Esophagus muscularis mucosa (tissue), 4 donors: ENCODE measurements around the gene SLX4. TPM values are rescaled to one million over a fixed set of nuclear protein-coding genes. Genes with fewer than 3 reads are reported as not detected.
"Not testable (repeated sequence)": the region's sequence is repeated elsewhere in the genome, so short reads cannot be mapped to it uniquely, and the experiment has no call there.

ENCODE experiments used
- DNase-seq: peaks from one replicate; pipeline ENCODE4 v3.0.0-alpha.2; 2017; ENCODE audit errors: extremely low spot score
- H3K27ac ChIP-seq, 4 donors: fragments of 200-600 bp; sonication (generic); replicated peaks in 1 of 4; 1 replicate in 3 of 4; 2 replicates in 1 of 4; pipeline ENCODE4 v1.5.1; 2016 to 2019; ENCODE audit warnings: mild to moderate bottlenecking in 1 of 4
- H3K27me3 ChIP-seq, 4 donors: fragments of 200-600 bp; sonication (generic); one replicate each; pipeline versions ENCODE4 v1.5.1 to v1.6.0; 2016 to 2019
- H3K36me3 ChIP-seq, 4 donors: fragments of 200-600 bp; sonication (generic); one replicate each; pipeline ENCODE4 v1.5.1; 2016 to 2019
- H3K4me1 ChIP-seq, 4 donors: fragments of 200-600 bp; sonication (generic); one replicate each; pipeline ENCODE4 v1.5.1; 2016 to 2019
- H3K4me3 ChIP-seq, 4 donors: fragments of 200-600 bp; sonication (generic); 1 replicate in 2 of 4; 2 replicates in 2 of 4; pipeline ENCODE4 v1.5.1; 2016 to 2019; ENCODE audit warnings: mild to moderate bottlenecking in 4 of 4, moderate library complexity in 1 of 4
- H3K9me3 ChIP-seq, 4 donors: fragments of 200-600 bp; sonication (generic); 1 replicate in 3 of 4; 2 replicates in 1 of 4; pipeline ENCODE4 v1.5.1; 2016 to 2019
- CTCF ChIP-seq, 3 experiments: fragments of 200-600 bp in 2 of 3; fragments of 450-650 bp in 1 of 3; sonication (generic) in 2 of 3; IDR thresholded peaks; one replicate each; pipeline ENCODE4 v1.5.1; 2017 to 2019; ENCODE audit warnings: antibody characterized with exemption in 3 of 3, mild to moderate bottlenecking in 2 of 3, moderate library complexity in 1 of 3
- EP300 ChIP-seq: sonication (generic); formaldehyde crosslinking; IDR thresholded peaks from one replicate; pipeline ENCODE4 v1.6.1; 2017; ENCODE audit warnings: antibody characterized with exemption
- POLR2A ChIP-seq: fragments of 450-650 bp; IDR thresholded peaks from one replicate; pipeline ENCODE4 v1.6.1; 2017; ENCODE audit warnings: antibody characterized with exemption, moderate library complexity, mild to moderate bottlenecking, low read depth
- POLR2AphosphoS5 ChIP-seq, 2 donors: sonication (generic); formaldehyde crosslinking; IDR thresholded peaks; one replicate each; pipeline ENCODE4 v1.6.1; 2017; ENCODE audit warnings: antibody characterized with exemption in 2 of 2
- WGBS: methylation state at CpG from one replicate; pipeline ENCODE4 v1.1.5; 2018; 5-methylcytosine and 5-hydroxymethylcytosine counted together
- intact Hi-C: fragments of 100-400 bp; cut with DNase I; formaldehyde crosslinking; loops from one replicate; pipeline ENCODE4 v1.15.1; 2023
- total RNA-seq, 4 donors: library from RNA; depleted of rRNA; stranded (reverse); fragments of >200 nt; gene quantifications; one replicate each; pipeline versions ENCODE4 v1.1.0 to v1.2.1, GENCODE V29; 2016

SLX4 gene
- total RNA-seq, 4 donors from 2014 or later: 3.0 to 5.8 (median 3.9) TPM

- peaks cover 18 to 31% (median 26%) of the 10 kb centered on the region in 4 donors for H3K4me1 ChIP-seq
- no peaks in the 10 kb centered on the region for H3K27me3 ChIP-seq
- H3K4me3 ChIP-seq: peak overlapping the region; percentile 74 to 98 (median 88)
- intact Hi-C loops: no loop called here
- H3K9me3 ChIP-seq: no peaks in the 10 kb centered on the region
- WGBS: 7% methylated on average over 10 of the region's 10 CpGs
- H3K36me3 ChIP-seq: peaks cover 0 to 17% (median 7%) of the 10 kb centered on the region in 4 donors
- TF ChIP-seq POLR2AphosphoS5 (IDR thresholded peaks at IDR 0.05): no peak
- TF ChIP-seq EP300: no peak
- no peak for TF ChIP-seq CTCF (IDR thresholded peaks at IDR 0.05)
- TF ChIP-seq POLR2A: no peak
- peak overlapping the region; percentile 69 to 86 (median 82) for H3K27ac ChIP-seq
- DNase-seq: no peak
Measured at GRCh38 chr16:3610698-3611145, 684 bp downstream of the SLX4 start.

GRCh38 chr16:3609895-3610697, 1.3 kb downstream of the SLX4 start:
- Histone ChIP-seq H3K9me3 (no peaks in the 10 kb centered on the region), H3K27ac (no peak overlapping the region), H3K4me1 (peaks cover 18 to 31% (median 26%) of the 10 kb centered on the region in 4 donors), H3K27me3 (no peaks in the 10 kb centered on the region), H3K36me3 (peaks cover 0 to 14% (median 9%) of the 10 kb centered on the region in 4 donors), H3K4me3 (peak overlapping the region; percentile 74 to 98 (median 88))
- TF ChIP-seq CTCF (IDR thresholded peaks at IDR 0.05) (no peak), POLR2A (no peak), EP300 (no peak), POLR2AphosphoS5 (IDR thresholded peaks at IDR 0.05) (no peak)
- WGBS: 72% methylated on average over 14 of the region's 14 CpGs
- intact Hi-C loops: no loop called here
- no peak for DNase-seq

GRCh38 chr16:3608976-3609375, 2.4 kb downstream of the SLX4 start:
- DNase-seq, intact Hi-C loops, H3K4me3 ChIP-seq, H3K27me3 ChIP-seq, H3K27ac ChIP-seq, H3K9me3 ChIP-seq: not testable (repeated sequence)
- peaks cover 18 to 31% (median 26%) of the 10 kb centered on the region in 4 donors for H3K4me1 ChIP-seq
- WGBS: 96% methylated on average over 13 of the region's 13 CpGs
- peaks cover 0 to 17% (median 11%) of the 10 kb centered on the region in 4 donors for H3K36me3 ChIP-seq

GRCh38 chr16:3608069-3608468, 3.3 kb downstream of the SLX4 start:
- DNase-seq: no peak
- Histone ChIP-seq H3K9me3 (no peaks in the 10 kb centered on the region), H3K27me3 (no peaks in the 10 kb centered on the region), H3K36me3 (peaks cover 0 to 26% (median 17%) of the 10 kb centered on the region in 4 donors), H3K27ac (no peak overlapping the region), H3K4me3 (no peak overlapping the region), H3K4me1 (peaks cover 18 to 26% (median 22%) of the 10 kb centered on the region in 4 donors)
- WGBS: 92% methylated on average over 4 of the region's 5 CpGs
- no peak for TF ChIP-seq POLR2AphosphoS5 (IDR thresholded peaks at IDR 0.05)
- intact Hi-C loops: no loop called here

- 71% methylated on average over 2 of the region's 2 CpGs for WGBS
- intact Hi-C loops: no loop called here
Measured at GRCh38 chr16:3607634-3608033, 3.8 kb downstream of the SLX4 start.

More at GRCh38 chr16:3607634-3608033, 3.8 kb downstream of the SLX4 start:
- Histone ChIP-seq H3K4me1 (peaks cover 14 to 22% (median 18%) of the 10 kb centered on the region in 4 donors), H3K27me3 (no peaks in the 10 kb centered on the region), H3K27ac (no peak overlapping the region), H3K4me3 (no peak overlapping the region), H3K9me3 (no peaks in the 10 kb centered on the region), H3K36me3 (peaks cover 0 to 30% (median 21%) of the 10 kb centered on the region in 4 donors)
- TF ChIP-seq EP300 (no peak), POLR2AphosphoS5 (IDR thresholded peaks at IDR 0.05) (no peak), POLR2A (no peak), CTCF (IDR thresholded peaks at IDR 0.05) (no peak)
- DNase-seq: no peak
